ENCODE measurements around the gene FHAD1. TPM values are rescaled to one million over a fixed set of nuclear protein-coding genes. Genes with fewer than 3 reads are reported as not detected.
"Not testable (repeated sequence)": the region's sequence is repeated elsewhere in the genome, so short reads cannot be mapped to it uniquely, and the experiment has no call there.

Gene FHAD1
- total RNA-seq, 1 experiment from 2014 or later = 0.45 TPM

- Histone ChIP-seq H4K20me1 (ENCODE audit: insufficient read depth, low read depth, low read length) (no peaks in the 10 kb centered on the region), H3K4me3 (ENCODE audit: low read length) (no peak overlapping the region), H3K9me2 (replicated peaks; ENCODE audit: insufficient read depth, low read length) (no peaks in the 10 kb centered on the region), H3K27me3 (ENCODE audit: low read length) (no peaks in the 10 kb centered on the region), H3K27ac (ENCODE audit: low read length) (no peak overlapping the region), H3K4me1 (ENCODE audit: low read length) (no peaks in the 10 kb centered on the region), H3K79me2 (ENCODE audit: low read length) (no peaks in the 10 kb centered on the region), H2AFZ (ENCODE audit: low read length) (no peak overlapping the region), H3K9me3 (ENCODE audit: low read length) (no peaks in the 10 kb centered on the region), H3K36me3 (ENCODE audit: insufficient read depth, low read length) (no peaks in the 10 kb centered on the region), H3K9ac (ENCODE audit: low read length) (no peak overlapping the region), H3K4me2 (ENCODE audit: low read depth, low read length, poor library complexity, severe bottlenecking) (no peak overlapping the region)
- DNase-seq = no peak
Observed at GRCh38 chr1:15296585-15297321, 49.7 kb downstream of the FHAD1 start.

- not testable (repeated sequence) for H3K9ac ChIP-seq (ENCODE audit: low read length); H3K4me3 ChIP-seq (ENCODE audit: low read length); H3K79me2 ChIP-seq (ENCODE audit: low read length); H3K36me3 ChIP-seq (ENCODE audit: insufficient read depth, low read length); H3K9me2 ChIP-seq (replicated peaks; ENCODE audit: insufficient read depth, low read length); H3K27me3 ChIP-seq (ENCODE audit: low read length); H3K4me2 ChIP-seq (ENCODE audit: low read depth, low read length, poor library complexity, severe bottlenecking); H3K9me3 ChIP-seq (ENCODE audit: low read length); DNase-seq; H2AFZ ChIP-seq (ENCODE audit: low read length); H3K4me1 ChIP-seq (ENCODE audit: low read length); H3K27ac ChIP-seq (ENCODE audit: low read length); H4K20me1 ChIP-seq (ENCODE audit: insufficient read depth, low read depth, low read length)
Observed at GRCh38 chr1:15297975-15298374, 51.0 kb downstream of the FHAD1 start.

DNA sequence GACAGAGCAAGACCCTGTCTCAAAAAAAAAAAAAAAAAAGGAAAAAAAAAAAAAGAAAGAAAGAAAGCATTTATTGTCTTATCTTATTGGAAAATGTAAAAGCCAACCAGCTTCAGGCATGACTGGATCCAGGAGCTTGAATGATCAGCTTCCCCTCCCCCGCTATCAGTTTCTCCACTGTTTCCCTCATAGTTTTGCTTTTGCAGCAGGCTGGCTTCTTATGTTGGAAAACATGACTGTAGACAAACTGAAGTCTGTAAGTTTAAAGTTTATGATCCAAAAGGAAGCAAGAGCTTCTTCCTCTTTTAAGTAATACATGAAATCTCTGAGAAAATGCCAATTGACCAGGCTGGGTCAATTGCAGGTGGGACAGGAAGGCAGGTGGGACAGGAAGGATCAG is 52.2 kb downstream of the FHAD1 start:
- H3K27me3 ChIP-seq (ENCODE audit: low read length) = no peaks in the 10 kb centered on the region
- H2AFZ ChIP-seq (ENCODE audit: low read length) = no peak overlapping the region
- no peaks in the 10 kb centered on the region for H3K9me3 ChIP-seq (ENCODE audit: low read length)
- H4K20me1 ChIP-seq (ENCODE audit: insufficient read depth, low read depth, low read length) = no peaks in the 10 kb centered on the region
- no peak overlapping the region for H3K9ac ChIP-seq (ENCODE audit: low read length)
- no peaks in the 10 kb centered on the region for H3K4me1 ChIP-seq (ENCODE audit: low read length)
- no peaks in the 10 kb centered on the region for H3K9me2 ChIP-seq (replicated peaks; ENCODE audit: insufficient read depth, low read length)
- H3K4me2 ChIP-seq (ENCODE audit: low read depth, low read length, poor library complexity, severe bottlenecking) = no peak overlapping the region
- no peak overlapping the region for H3K27ac ChIP-seq (ENCODE audit: low read length)
- H3K4me3 ChIP-seq (ENCODE audit: low read length) = no peak overlapping the region
- no peaks in the 10 kb centered on the region for H3K79me2 ChIP-seq (ENCODE audit: low read length)
- no peak for DNase-seq
- no peaks in the 10 kb centered on the region for H3K36me3 ChIP-seq (ENCODE audit: insufficient read depth, low read length)

GRCh38 chr1:15299806-15300205 is 52.8 kb downstream of the FHAD1 start:
- Histone ChIP-seq H3K4me2 (ENCODE audit: low read depth, low read length, poor library complexity, severe bottlenecking) (no peak overlapping the region), H3K9me3 (ENCODE audit: low read length) (no peaks in the 10 kb centered on the region), H3K27me3 (ENCODE audit: low read length) (no peaks in the 10 kb centered on the region), H3K79me2 (ENCODE audit: low read length) (no peaks in the 10 kb centered on the region), H2AFZ (ENCODE audit: low read length) (no peak overlapping the region), H3K36me3 (ENCODE audit: insufficient read depth, low read length) (no peaks in the 10 kb centered on the region), H3K9ac (ENCODE audit: low read length) (no peak overlapping the region), H3K9me2 (replicated peaks; ENCODE audit: insufficient read depth, low read length) (no peaks in the 10 kb centered on the region), H4K20me1 (ENCODE audit: insufficient read depth, low read depth, low read length) (no peaks in the 10 kb centered on the region), H3K4me1 (ENCODE audit: low read length) (no peaks in the 10 kb centered on the region), H3K4me3 (ENCODE audit: low read length) (no peak overlapping the region), H3K27ac (ENCODE audit: low read length) (no peak overlapping the region)
- no peak for DNase-seq

- no peaks in the 10 kb centered on the region for H3K79me2 ChIP-seq (ENCODE audit: low read length)
- no peak overlapping the region for H3K27ac ChIP-seq (ENCODE audit: low read length)
- no peak overlapping the region for H2AFZ ChIP-seq (ENCODE audit: low read length)
- no peak overlapping the region for H3K4me3 ChIP-seq (ENCODE audit: low read length)
- no peak overlapping the region for H3K9ac ChIP-seq (ENCODE audit: low read length)
- H3K9me2 ChIP-seq (replicated peaks; ENCODE audit: insufficient read depth, low read length) = no peaks in the 10 kb centered on the region
- H4K20me1 ChIP-seq (ENCODE audit: insufficient read depth, low read depth, low read length) = no peaks in the 10 kb centered on the region
- H3K27me3 ChIP-seq (ENCODE audit: low read length) = no peaks in the 10 kb centered on the region
- no peaks in the 10 kb centered on the region for H3K36me3 ChIP-seq (ENCODE audit: insufficient read depth, low read length)
- H3K4me2 ChIP-seq (ENCODE audit: low read depth, low read length, poor library complexity, severe bottlenecking) = no peak overlapping the region
- H3K9me3 ChIP-seq (ENCODE audit: low read length) = no peaks in the 10 kb centered on the region
- H3K4me1 ChIP-seq (ENCODE audit: low read length) = no peaks in the 10 kb centered on the region
- DNase-seq = peak; percentile 17
Observed at GRCh38 chr1:15303935-15304334, 56.9 kb downstream of the FHAD1 start.

- Histone ChIP-seq H3K4me1 (ENCODE audit: low read length) (no peaks in the 10 kb centered on the region), H3K4me3 (ENCODE audit: low read length) (no peak overlapping the region), H2AFZ (ENCODE audit: low read length) (no peak overlapping the region), H4K20me1 (ENCODE audit: insufficient read depth, low read depth, low read length) (no peaks in the 10 kb centered on the region), H3K9me2 (replicated peaks; ENCODE audit: insufficient read depth, low read length) (no peaks in the 10 kb centered on the region), H3K27ac (ENCODE audit: low read length) (no peak overlapping the region), H3K27me3 (ENCODE audit: low read length) (no peaks in the 10 kb centered on the region), H3K9ac (ENCODE audit: low read length) (no peak overlapping the region), H3K79me2 (ENCODE audit: low read length) (no peaks in the 10 kb centered on the region), H3K9me3 (ENCODE audit: low read length) (no peaks in the 10 kb centered on the region), H3K4me2 (ENCODE audit: low read depth, low read length, poor library complexity, severe bottlenecking) (no peak overlapping the region), H3K36me3 (ENCODE audit: insufficient read depth, low read length) (no peaks in the 10 kb centered on the region)
- DNase-seq = peak; percentile 81
Observed at GRCh38 chr1:15304708-15305467, 57.9 kb downstream of the FHAD1 start.

DNA sequence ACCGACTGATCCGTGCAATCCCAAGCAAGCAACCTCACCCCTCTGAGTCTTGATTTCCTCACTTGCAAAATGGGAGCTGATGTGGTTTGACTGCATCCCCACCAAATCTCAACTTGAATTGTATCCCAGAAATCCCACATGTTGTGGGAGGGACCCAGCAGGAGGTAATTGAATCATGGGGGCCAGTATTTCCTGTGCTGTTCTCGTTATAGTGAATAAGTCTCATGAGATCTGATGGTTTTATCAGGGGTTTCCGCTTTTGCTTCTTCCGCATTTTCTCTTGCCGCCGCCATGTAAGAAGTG is 58.4 kb downstream of the FHAD1 start:
- H3K9me2 ChIP-seq (replicated peaks; ENCODE audit: insufficient read depth, low read length) = no peaks in the 10 kb centered on the region
- H3K27me3 ChIP-seq (ENCODE audit: low read length) = no peaks in the 10 kb centered on the region
- no peaks in the 10 kb centered on the region for H3K4me1 ChIP-seq (ENCODE audit: low read length)
- H4K20me1 ChIP-seq (ENCODE audit: insufficient read depth, low read depth, low read length) = no peaks in the 10 kb centered on the region
- no peak overlapping the region for H3K27ac ChIP-seq (ENCODE audit: low read length)
- H2AFZ ChIP-seq (ENCODE audit: low read length) = no peak overlapping the region
- no peaks in the 10 kb centered on the region for H3K36me3 ChIP-seq (ENCODE audit: insufficient read depth, low read length)
- H3K4me2 ChIP-seq (ENCODE audit: low read depth, low read length, poor library complexity, severe bottlenecking) = no peak overlapping the region
- H3K4me3 ChIP-seq (ENCODE audit: low read length) = no peak overlapping the region
- no peaks in the 10 kb centered on the region for H3K79me2 ChIP-seq (ENCODE audit: low read length)
- H3K9me3 ChIP-seq (ENCODE audit: low read length) = no peaks in the 10 kb centered on the region
- H3K9ac ChIP-seq (ENCODE audit: low read length) = no peak overlapping the region
- DNase-seq = peak; percentile 39

DNA sequence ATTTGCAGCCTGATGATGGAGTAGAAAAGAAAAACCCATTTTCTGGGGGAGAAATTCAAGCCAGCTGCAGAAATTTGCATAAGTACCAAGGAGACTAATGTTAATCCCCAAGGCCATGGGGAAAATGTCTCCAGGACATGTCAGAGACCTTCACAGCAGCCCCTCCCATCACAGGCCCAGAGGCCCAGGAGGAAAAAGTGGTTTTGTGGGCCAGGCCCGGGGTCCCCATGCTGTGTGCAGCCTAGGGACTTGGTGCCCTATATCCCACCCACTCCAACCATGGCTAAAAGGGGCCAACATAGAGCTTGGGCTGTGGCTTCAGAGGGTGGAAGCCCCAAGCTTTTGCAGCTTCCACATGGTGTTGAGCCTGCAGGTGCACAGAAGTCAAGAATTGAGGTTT is 59.3 kb downstream of the FHAD1 start:
- H3K9me2 ChIP-seq (replicated peaks; ENCODE audit: insufficient read depth, low read length); H3K27me3 ChIP-seq (ENCODE audit: low read length); H3K36me3 ChIP-seq (ENCODE audit: insufficient read depth, low read length); H2AFZ ChIP-seq (ENCODE audit: low read length); H3K4me2 ChIP-seq (ENCODE audit: low read depth, low read length, poor library complexity, severe bottlenecking); DNase-seq; H3K4me3 ChIP-seq (ENCODE audit: low read length); H3K27ac ChIP-seq (ENCODE audit: low read length); H3K9me3 ChIP-seq (ENCODE audit: low read length); H3K79me2 ChIP-seq (ENCODE audit: low read length); H3K4me1 ChIP-seq (ENCODE audit: low read length); H4K20me1 ChIP-seq (ENCODE audit: insufficient read depth, low read depth, low read length); H3K9ac ChIP-seq (ENCODE audit: low read length): not testable (repeated sequence)
